GM19035 (cell line): ENCODE results near the gene FXYD3.
A peak's percentile ranks its signal among the peaks of the same experiment; 100 is the strongest.

ENCODE experiments used
- ATAC-seq: cut with Tn5 transposase; IDR thresholded peaks from one replicate; pipeline ENCODE4 v1.9.1; 2021; ENCODE audit not compliant: unreplicated experiment

Gene FXYD3, protein sequence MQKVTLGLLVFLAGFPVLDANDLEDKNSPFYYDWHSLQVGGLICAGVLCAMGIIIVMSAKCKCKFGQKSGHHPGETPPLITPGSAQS

GRCh38 chr19:35115177-35115951, at the start of gene FXYD3:
Gene FXYD3, plus strand, starts transcription at chr19:35115823. Its CDS starts 3,554 bp downstream, at chr19:35119377.
- no peak for ATAC-seq

GRCh38 chr19:35066121-35066520, 49.5 kb upstream of the FXYD3 start:
- ATAC-seq: no peak

GRCh38 chr19:35066691-35067563, 48.7 kb upstream of the FXYD3 start:
- peak; percentile 79 for ATAC-seq

DNA sequence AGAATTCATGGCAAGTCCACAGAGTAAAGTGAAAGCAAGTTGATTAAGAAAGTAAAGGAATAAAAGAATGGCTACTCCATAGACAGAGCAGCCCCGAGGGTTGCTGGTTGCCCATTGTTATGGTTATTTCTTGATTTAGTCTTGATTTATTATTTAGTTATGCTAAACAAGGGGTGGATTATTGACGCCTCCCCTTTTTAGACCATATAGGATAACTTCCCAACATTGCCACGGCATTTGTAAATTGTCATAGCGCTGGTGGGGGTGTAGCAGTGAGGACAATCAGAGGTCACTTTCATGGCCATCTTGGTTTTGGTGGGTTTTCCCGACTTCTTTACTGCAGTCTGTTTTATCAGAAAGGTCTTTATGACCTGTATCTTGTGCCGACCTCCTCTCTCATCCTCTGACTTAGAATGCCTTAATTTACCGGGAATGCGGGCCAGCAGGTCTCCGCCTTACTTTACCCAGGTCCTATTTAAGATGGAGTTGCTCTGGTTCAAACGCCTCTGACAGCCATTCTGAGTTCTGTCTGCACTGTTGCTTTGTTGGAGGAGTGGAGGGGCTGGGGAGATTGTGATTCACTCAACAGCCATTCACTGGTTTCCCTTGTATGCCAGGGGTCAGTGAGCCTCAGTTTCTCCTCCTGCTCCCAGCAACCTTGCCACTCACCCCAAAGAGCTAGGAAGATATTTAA, 46.5 kb upstream of the FXYD3 start:
- ATAC-seq: no peak

- no peak for ATAC-seq
These were observed 45.9 kb upstream of the FXYD3 start for GRCh38 chr19:35069696-35070095.

DNA sequence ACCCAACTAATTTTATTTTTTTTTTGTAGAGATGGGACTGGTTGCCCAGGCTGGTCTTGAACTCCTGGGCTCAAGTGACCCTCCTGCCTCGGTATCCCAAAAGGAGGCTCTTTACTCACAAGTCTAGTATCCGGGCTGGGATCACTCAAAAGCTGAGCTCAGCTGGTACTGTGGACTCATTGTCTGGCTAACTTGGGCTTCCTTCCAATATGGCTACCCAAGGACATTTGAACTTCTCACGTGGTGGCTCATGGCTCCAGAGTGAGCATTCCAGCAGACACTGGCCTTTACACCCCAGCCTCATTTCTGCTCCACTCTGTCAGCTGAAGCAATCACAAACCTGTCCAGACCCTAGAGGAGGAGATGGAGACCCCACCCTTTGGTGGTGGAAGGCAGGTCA, 45.2 kb upstream of the FXYD3 start:
- no peak for ATAC-seq

- no peak for ATAC-seq
These were observed 42.1 kb upstream of the FXYD3 start for GRCh38 chr19:35073516-35073915.

GRCh38 chr19:35073941-35074340, 41.7 kb upstream of the FXYD3 start:
- no peak for ATAC-seq

DNA sequence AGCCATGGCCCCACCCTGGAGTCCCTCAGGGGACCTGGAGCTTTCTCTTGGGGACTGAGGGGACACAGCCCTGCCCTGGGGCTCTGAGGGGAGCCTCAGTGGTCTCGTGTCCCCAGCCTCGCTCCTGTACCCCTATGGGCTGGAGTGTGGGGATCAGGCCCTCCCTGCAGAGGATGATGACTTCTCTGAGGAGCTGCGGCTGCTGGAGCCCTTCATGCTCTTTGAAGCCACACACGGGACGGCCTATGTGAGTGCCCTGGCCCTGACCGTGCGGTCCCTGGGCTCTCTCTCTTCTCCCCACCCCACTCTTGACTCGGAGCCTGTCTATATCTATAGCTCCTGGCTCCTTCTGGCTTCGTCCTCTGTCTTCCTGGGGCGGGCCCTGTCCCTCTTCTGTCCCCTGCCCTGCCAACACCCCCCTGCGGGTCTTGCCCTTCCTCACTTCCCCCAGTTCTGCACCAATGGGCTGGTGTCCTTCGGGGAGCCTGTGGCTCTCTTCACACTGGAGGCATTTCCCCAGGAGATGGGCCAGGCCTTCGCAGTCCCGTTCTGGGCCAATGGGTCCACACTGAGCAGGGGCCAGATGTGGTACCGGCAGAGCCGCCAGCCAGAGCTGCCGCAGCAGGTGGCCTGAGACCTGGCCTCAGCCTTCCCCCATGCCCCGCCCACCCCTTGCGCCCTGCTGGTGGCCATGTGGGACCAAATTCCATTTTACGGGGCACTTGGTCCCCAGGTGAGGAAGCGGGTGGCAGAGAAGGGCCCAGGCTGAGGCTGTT, 41.0 kb upstream of the FXYD3 start:
- ATAC-seq: no peak

GRCh38 chr19:35075202-35076025, 40.2 kb upstream of the FXYD3 start:
- no peak for ATAC-seq

DNA sequence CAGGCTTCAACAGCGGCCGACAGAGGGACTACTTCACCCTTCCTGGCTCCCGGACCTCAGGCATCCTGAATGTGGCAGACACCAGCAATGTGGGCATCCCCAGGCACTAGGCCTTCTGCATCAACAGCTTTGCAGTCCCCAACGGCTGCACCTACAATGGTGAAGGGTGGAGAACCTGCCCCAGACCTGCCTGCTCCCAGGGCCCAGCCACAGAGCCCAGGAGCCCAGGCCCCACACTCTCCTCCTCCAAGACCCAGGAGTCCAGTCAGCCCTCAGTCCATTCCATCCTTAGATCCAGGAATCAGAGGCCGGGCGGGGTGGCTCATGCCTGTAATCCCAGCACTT, 39.6 kb upstream of the FXYD3 start:
- no peak for ATAC-seq

- no peak for ATAC-seq
These were observed 39.0 kb upstream of the FXYD3 start for GRCh38 chr19:35076657-35077056.

GRCh38 chr19:35077411-35078223, 38.0 kb upstream of the FXYD3 start:
- ATAC-seq: no peak

DNA sequence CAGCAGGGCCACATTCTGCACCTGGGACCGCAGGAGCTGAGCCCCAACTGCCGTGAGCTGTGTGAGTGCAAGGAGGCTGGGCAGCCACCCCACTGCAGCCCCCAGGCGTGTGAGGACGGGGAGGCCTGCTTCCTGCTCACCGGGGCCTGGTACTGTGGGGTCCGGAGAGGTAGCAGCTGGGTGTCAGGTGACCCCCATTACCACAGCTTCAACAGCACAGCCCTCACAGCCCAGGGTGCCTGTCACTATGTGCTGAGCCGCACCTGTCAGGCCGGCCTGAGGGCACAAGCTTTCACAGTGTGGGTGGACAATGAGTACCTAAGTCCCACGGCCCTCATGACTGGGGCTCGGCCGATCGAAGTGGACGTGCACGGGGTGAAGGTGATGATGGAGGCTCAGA, 35.8 kb upstream of the FXYD3 start:
- ATAC-seq: no peak

- ATAC-seq: no peak
These were observed 34.9 kb upstream of the FXYD3 start for GRCh38 chr19:35080613-35081170.

- no peak for ATAC-seq
These were observed 34.4 kb upstream of the FXYD3 start for GRCh38 chr19:35081201-35081600.

DNA sequence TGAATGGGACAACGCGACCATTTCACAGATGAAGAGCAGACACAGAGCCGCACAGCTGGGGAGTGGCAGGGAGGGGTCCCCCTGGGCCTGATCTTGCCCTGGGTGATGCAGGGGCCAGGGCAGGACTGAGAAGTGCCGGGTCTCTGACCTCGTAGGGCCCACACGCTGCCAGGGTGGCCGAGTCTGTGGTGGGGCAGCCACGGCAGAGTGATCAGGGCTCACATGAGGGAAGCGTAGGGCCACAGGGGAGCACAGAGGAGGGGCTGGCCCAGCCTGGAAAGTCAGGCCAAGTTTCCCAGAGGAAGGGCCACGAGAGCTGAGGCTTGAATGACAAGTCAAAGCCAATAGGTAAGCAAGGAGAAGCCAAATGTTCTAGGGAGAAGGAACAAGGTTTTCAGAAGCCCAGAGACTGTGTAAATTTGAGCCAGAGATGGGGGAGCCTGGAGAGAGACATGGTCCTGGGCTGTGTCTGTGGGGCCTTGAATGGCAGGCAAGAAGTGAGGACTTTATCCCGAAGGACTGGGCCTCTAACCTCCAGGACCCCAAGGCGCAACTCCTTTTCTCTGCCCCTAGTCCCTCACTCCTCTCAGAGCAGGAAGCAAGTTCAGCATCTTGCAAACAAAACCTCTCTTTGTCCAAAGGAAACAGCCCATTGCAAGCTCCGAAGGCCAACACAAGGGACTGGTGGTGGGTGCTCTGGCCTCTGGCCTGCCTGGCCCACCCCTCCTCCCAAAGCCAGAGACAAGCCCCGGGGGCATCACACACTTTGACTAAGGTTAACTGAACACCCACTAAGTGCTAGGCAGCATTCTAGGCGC, 31.7 kb upstream of the FXYD3 start:
- ATAC-seq: no peak

GRCh38 chr19:35084509-35084762, 31.2 kb upstream of the FXYD3 start:
- no peak for ATAC-seq
